ENCODE data around the gene DPP6.

- TF ChIP-seq REST (IDR thresholded peaks at IDR 0.05; ENCODE audit: unreplicated experiment): no peak
- TF ChIP-seq CTCF (conservative IDR thresholded peaks at IDR 0.05; ENCODE audit: low read depth in 2 of 2): no peak
- TF ChIP-seq POLR2AphosphoS5 (IDR thresholded peaks at IDR 0.05; ENCODE audit: low read depth): no peak
- no peak for TF ChIP-seq EZH2phosphoT487 (IDR thresholded peaks at IDR 0.05; ENCODE audit: unreplicated experiment)
- TF ChIP-seq EZH2 (IDR thresholded peaks at IDR 0.05; ENCODE audit: low read depth, unreplicated experiment): no peak
- TF ChIP-seq CREB1 (CRISPR knock-in tag; IDR thresholded peaks at IDR 0.05; ENCODE audit: low read depth): no peak
- TF ChIP-seq ZNF331 (CRISPR knock-in tag; IDR thresholded peaks at IDR 0.05; ENCODE audit: low read depth): no peak
- no peak for TF ChIP-seq NANOG (IDR thresholded peaks at IDR 0.05; ENCODE audit: borderline replicate concordance)
- TF ChIP-seq ZNF114 (CRISPR knock-in tag; IDR thresholded peaks at IDR 0.05): no peak
Observed at GRCh38 chr7:154553711-154554265, 501.6 kb downstream of the DPP6 start.
